PC-9 (cell line): ENCODE results near the gene RNF144A. TPM values are rescaled to one million over a fixed set of nuclear protein-coding genes. Genes with fewer than 3 reads are reported as not detected.

ENCODE experiments used
- BruUV-seq: library from RNA; stranded (reverse); fragments of 400-500 nt; replicated peaks from 2 replicates; lab custom pipeline; 2021; lab: Mats Ljungman, UMichigan
- CTCF ChIA-PET: fragments of 300-600 bp; sonication (Branson Sonifier 250); formaldehyde crosslinking; loops from one replicate; lab custom pipeline; 2022; ENCODE audit warnings: antibody characterized with exemption; lab: Charles Lee
- POLR2A ChIA-PET: fragments of 300-600 bp; sonication (Branson Sonifier 250); formaldehyde crosslinking; loops from one replicate; lab custom pipeline; 2022; ENCODE audit warnings: antibody characterized with exemption; ENCODE audit not compliant: unreplicated experiment; lab: Charles Lee
- DNase-seq, 2 experiments: peaks; one replicate each; pipeline versions ENCODE4 v3.0.0 to v3.0.0-alpha.2; 2015 to 2022; ENCODE audit warnings: mixed read lengths in 1 of 2
- H2AFZ ChIP-seq: fragments of 200-600 bp; sonication (generic); 2 replicates; pipeline ENCODE4 v1.8.1; 2017; ENCODE audit warnings: antibody characterized with exemption
- H3F3A ChIP-seq: fragments of 200-600 bp; sonication (generic); 2 replicates; pipeline ENCODE4 v1.8.1; 2017; ENCODE audit warnings: antibody characterized with exemption, mild to moderate bottlenecking, low read depth; ENCODE audit not compliant: insufficient read depth
- H3K27ac ChIP-seq: fragments of 200-600 bp; sonication (generic); 2 replicates; pipeline ENCODE4 v1.6.1; 2016; ENCODE audit warnings: mixed run types
- H3K27me3 ChIP-seq: fragments of 200-600 bp; sonication (generic); 2 replicates; pipeline ENCODE4 v1.6.1; 2016; ENCODE audit warnings: low read depth, mixed run types; ENCODE audit not compliant: insufficient read depth
- H3K36me3 ChIP-seq: fragments of 200-600 bp; sonication (generic); 2 replicates; pipeline ENCODE4 v1.6.1; 2016; ENCODE audit warnings: low read depth, mixed run types
- H3K4me1 ChIP-seq: fragments of 200-600 bp; sonication (generic); replicated peaks from 2 replicates; pipeline ENCODE4 v1.6.1; 2016; ENCODE audit warnings: mixed run types; ENCODE audit not compliant: insufficient read depth
- H3K4me2 ChIP-seq: fragments of 200-600 bp; sonication (generic); 2 replicates; pipeline ENCODE4 v1.6.1; 2017; ENCODE audit warnings: mixed run types
- H3K4me3 ChIP-seq: fragments of 200-600 bp; sonication (generic); 2 replicates; pipeline ENCODE4 v1.6.1; 2016; ENCODE audit warnings: mixed run types
- H3K79me2 ChIP-seq: fragments of 200-600 bp; sonication (generic); 2 replicates; pipeline ENCODE4 v1.6.1; 2017; ENCODE audit warnings: low read depth, mixed run types
- H3K9me2 ChIP-seq: fragments of 200-600 bp; sonication (generic); 2 replicates; pipeline ENCODE4 v1.8.1; 2017; ENCODE audit warnings: mild to moderate bottlenecking; ENCODE audit not compliant: insufficient read depth
- H3K9me3 ChIP-seq: fragments of 200-600 bp; sonication (generic); 2 replicates; pipeline ENCODE4 v1.8.1; 2016; ENCODE audit warnings: low read depth; ENCODE audit not compliant: insufficient read depth
- H4K20me1 ChIP-seq: fragments of 200-600 bp; sonication (generic); 2 replicates; pipeline ENCODE4 v1.8.1; 2017; ENCODE audit not compliant: insufficient read depth
- CTCF ChIP-seq: fragments of 200-600 bp; sonication (generic); conservative IDR thresholded peaks from 2 replicates; pipeline ENCODE4 v1.6.1; 2017; ENCODE audit warnings: mixed run types, antibody characterized with exemption, mild to moderate bottlenecking, moderate library complexity
- EZH2 ChIP-seq: fragments of 200-600 bp; sonication (generic); IDR thresholded peaks from 2 replicates; pipeline ENCODE4 v1.8.0; 2017; ENCODE audit warnings: antibody characterized with exemption, low read depth
- intact Hi-C: fragments of 100-400 bp; cut with micrococcal nuclease; formaldehyde crosslinking; loops from one replicate; pipeline ENCODE4 v1.10.0; 2022; ENCODE audit not compliant: unreplicated experiment
- total RNA-seq: library from RNA; stranded (reverse); gene quantifications from 2 replicates; pipeline ENCODE4 v1.2.3, GENCODE V29; 2021

The RNF144A gene
- total RNA-seq, 1 experiment from 2014 or later, result 0.94 TPM

GRCh38 chr2:6881516-6881915 is 35.7 kb upstream of the RNF144A start:
- H3K36me3 ChIP-seq, result no peaks in the 10 kb centered on the region
- intact Hi-C loops, result no loop called here
- H3K27me3 ChIP-seq, result peaks cover 25% of the 10 kb centered on the region; the same call in 1 of the 2 replicates
- H3K9me3 ChIP-seq, result no peaks in the 10 kb centered on the region
- H3F3A ChIP-seq, result no peaks in the 10 kb centered on the region
- H3K27ac ChIP-seq, result no peak overlapping the region
- H3K4me1 ChIP-seq, result no peaks in the 10 kb centered on the region
- TF ChIP-seq CTCF (no peak), EZH2 (no peak)
- no peak overlapping the region for H3K4me2 ChIP-seq
- CTCF ChIA-PET, result no interaction called here
- POLR2A ChIA-PET, result no interaction called here
- no peak overlapping the region for H2AFZ ChIP-seq
- H3K9me2 ChIP-seq, result no peaks in the 10 kb centered on the region
- no TSS peak for BruUV-seq
- no peaks in the 10 kb centered on the region for H4K20me1 ChIP-seq
- no peak overlapping the region for H3K4me3 ChIP-seq
- no peaks in the 10 kb centered on the region for H3K79me2 ChIP-seq
- DNase-seq, result no peak

- intact Hi-C loops, result no loop called here
- peaks cover 31% of the 10 kb centered on the region; the same call in 1 of the 2 replicates for H3K27me3 ChIP-seq
- no peaks in the 10 kb centered on the region for H3K79me2 ChIP-seq
- CTCF ChIA-PET, result no interaction called here
- DNase-seq, result no peak
- H3K4me2 ChIP-seq, result no peak overlapping the region
- no peaks in the 10 kb centered on the region for H3K9me3 ChIP-seq
- H3K4me3 ChIP-seq, result no peak overlapping the region
- no peaks in the 10 kb centered on the region for H4K20me1 ChIP-seq
- BruUV-seq, result no TSS peak
- no peaks in the 10 kb centered on the region for H3F3A ChIP-seq
- H3K36me3 ChIP-seq, result no peaks in the 10 kb centered on the region
- H3K4me1 ChIP-seq, result no peaks in the 10 kb centered on the region
- no peaks in the 10 kb centered on the region for H3K9me2 ChIP-seq
- H3K27ac ChIP-seq, result no peak overlapping the region
- POLR2A ChIA-PET, result no interaction called here
- H2AFZ ChIP-seq, result no peak overlapping the region
- TF ChIP-seq CTCF (no peak), EZH2 (no peak)
Measured at GRCh38 chr2:6883448-6884122, 33.6 kb upstream of the RNF144A start.

GRCh38 chr2:6885551-6885950 is 31.7 kb upstream of the RNF144A start:
- no peaks in the 10 kb centered on the region for H3K9me3 ChIP-seq
- no peaks in the 10 kb centered on the region for H3K79me2 ChIP-seq
- DNase-seq, result no peak
- no peaks in the 10 kb centered on the region for H3K36me3 ChIP-seq
- no peaks in the 10 kb centered on the region for H3F3A ChIP-seq
- CTCF ChIA-PET, result no interaction called here
- intact Hi-C loops, result no loop called here
- no peak overlapping the region for H2AFZ ChIP-seq
- TF ChIP-seq CTCF (no peak), EZH2 (no peak)
- no peaks in the 10 kb centered on the region for H3K4me1 ChIP-seq
- H4K20me1 ChIP-seq, result no peaks in the 10 kb centered on the region
- H3K27ac ChIP-seq, result no peak overlapping the region
- H3K27me3 ChIP-seq, result peaks cover 21% of the 10 kb centered on the region; the same call in 1 of the 2 replicates
- POLR2A ChIA-PET, result no interaction called here
- no peak overlapping the region for H3K4me2 ChIP-seq
- H3K4me3 ChIP-seq, result no peak overlapping the region
- BruUV-seq, result no TSS peak
- no peaks in the 10 kb centered on the region for H3K9me2 ChIP-seq
